B cell (primary cell): ENCODE results near the gene C3AR1. TPM values are rescaled to one million over a fixed set of nuclear protein-coding genes. Genes with fewer than 3 reads are reported as not detected.

Experiments used
- ATAC-seq: fragments of 200-7000 bp; cut with Tn5 transposase; one replicate; pipeline ENCODE4 v1.10.0; 2021; ENCODE audit warnings: low read depth, mild to moderate bottlenecking, moderate number of reproducible peaks, moderate library complexity
- CTCF ChIA-PET: fragments of 350-600 bp; sonication (Branson Sonifier 250); formaldehyde crosslinking; loops from one replicate; lab custom pipeline; 2021; ENCODE audit warnings: antibody characterized with exemption, inconsistent platforms; lab: Charles Lee
- POLR2A ChIA-PET: fragments of 350-600 bp; sonication (Branson Sonifier 250); formaldehyde crosslinking; loops from one replicate; lab custom pipeline; 2021; ENCODE audit warnings: antibody characterized with exemption; lab: Charles Lee
- DNase-seq: peaks from one replicate; pipeline ENCODE4 v3.0.0; 2013
- H2AFZ ChIP-seq: 2 replicates; pipeline ENCODE4 v1.6.1; 2012; ENCODE audit warnings: mild to moderate bottlenecking, low read depth, low read length; ENCODE audit not compliant: insufficient read depth, poor library complexity, severe bottlenecking
- H3K27ac ChIP-seq, 2 donors: 1 replicate in 1 of 2; 2 replicates in 1 of 2; pipeline ENCODE4 v1.5.1; 2012 to 2013; ENCODE audit warnings: low read length in 2 of 2, mild to moderate bottlenecking in 2 of 2, moderate library complexity in 1 of 2
- H3K27me3 ChIP-seq, 4 experiments: fragments of 200-600 bp in 1 of 4; sonication (generic) in 1 of 4; replicated peaks in 1 of 4; 1 replicate in 2 of 4; 2 replicates in 2 of 4; pipeline versions ENCODE4 v1.6.1 to v1.7.0; 2013 to 2016; ENCODE audit warnings: low read length in 3 of 4, mild to moderate bottlenecking in 2 of 4, mixed read lengths in 1 of 4, moderate library complexity in 1 of 4; ENCODE audit not compliant: insufficient read depth in 4 of 4, control insufficient read depth in 3 of 4; ENCODE audit errors: control extremely low read depth in 1 of 4
- H3K36me3 ChIP-seq, 2 experiments: replicated peaks in 1 of 2; 1 replicate in 1 of 2; 2 replicates in 1 of 2; pipeline versions ENCODE4 v1.6.1 to v1.7.1; 2013; ENCODE audit warnings: low read length in 1 of 2; ENCODE audit not compliant: insufficient read depth in 2 of 2, control insufficient read depth in 1 of 2; ENCODE audit errors: control extremely low read depth in 1 of 2, extremely low read depth in 1 of 2
- H3K4me1 ChIP-seq, 2 donors: fragments of 200-600 bp in 1 of 2; sonication (generic) in 1 of 2; 1 replicate in 1 of 2; 2 replicates in 1 of 2; pipeline versions ENCODE4 v1.5.1 to v1.6.1; 2013 to 2017; ENCODE audit warnings: low read length in 2 of 2; ENCODE audit not compliant: control insufficient read depth in 2 of 2, insufficient read depth in 2 of 2
- H3K4me2 ChIP-seq: replicated peaks from 2 replicates; pipeline ENCODE3; 2012; ENCODE audit warnings: mild to moderate bottlenecking, low read depth, low read length; ENCODE audit not compliant: poor library complexity, severe bottlenecking
- H3K4me3 ChIP-seq, 5 experiments: fragments of 200-600 bp in 1 of 5; sonication (generic) in 1 of 5; 1 replicate in 3 of 5; 2 replicates in 2 of 5; pipeline versions ENCODE4 v1.5.1 to v1.7.0; 2011 to 2016; ENCODE audit warnings: low read length in 4 of 5, mild to moderate bottlenecking in 4 of 5, low read depth in 2 of 5, control low read depth in 1 of 5, moderate library complexity in 1 of 5; ENCODE audit not compliant: insufficient read depth in 1 of 5; ENCODE audit errors: control extremely low read depth in 1 of 5, extremely low read depth in 1 of 5
- H3K79me2 ChIP-seq: fragments of 200-600 bp; sonication (generic); one replicate; pipeline ENCODE4 v1.6.0; 2016; ENCODE audit warnings: low read length; ENCODE audit not compliant: control insufficient read depth, insufficient read depth
- H3K9ac ChIP-seq: fragments of 200-600 bp; sonication (generic); 2 replicates; pipeline ENCODE4 v1.6.1; 2017; ENCODE audit warnings: mild to moderate bottlenecking, low read length, moderate library complexity
- H3K9me3 ChIP-seq, 3 donors: one replicate each; pipeline versions ENCODE4 v1.6.1 to v1.7.1; 2013; ENCODE audit warnings: low read length in 2 of 3; ENCODE audit not compliant: control insufficient read depth in 2 of 3, insufficient read depth in 1 of 3; ENCODE audit errors: control extremely low read depth in 1 of 3
- H4K20me1 ChIP-seq: 2 replicates; pipeline ENCODE4 v1.6.0; 2012; ENCODE audit warnings: mild to moderate bottlenecking, low read length; ENCODE audit not compliant: insufficient read depth, control insufficient read depth, poor library complexity, severe bottlenecking
- H3K27ac Mint-ChIP-seq: one replicate; pipeline ENCODE4 v1.8.0; 2021; ENCODE audit warnings: mixed read lengths
- H3K27me3 Mint-ChIP-seq: one replicate; pipeline ENCODE4 v1.8.0; 2021; ENCODE audit warnings: mixed read lengths
- H3K4me1 Mint-ChIP-seq: one replicate; pipeline ENCODE4 v1.8.0; 2021; ENCODE audit warnings: mixed read lengths
- H3K4me3 Mint-ChIP-seq: one replicate; pipeline ENCODE4 v1.8.0; 2021; ENCODE audit warnings: mixed read lengths
- H3K9me3 Mint-ChIP-seq: one replicate; pipeline ENCODE4 v1.8.0; 2022; ENCODE audit warnings: mixed read lengths; ENCODE audit not compliant: insufficient read depth
- EZH2 ChIP-seq: IDR thresholded peaks from 2 replicates; pipeline ENCODE4 v1.6.1; 2012; ENCODE audit warnings: borderline replicate concordance, low read depth, mild to moderate bottlenecking, moderate library complexity, low read length; ENCODE audit not compliant: insufficient read depth, poor library complexity, severe bottlenecking
- WGBS: methylation state at CpG from one replicate; pipeline ENCODE4 v1.1.5; 2013; ENCODE audit warnings: missing lambda C conversion rate; ENCODE audit not compliant: insufficient coverage; 5-methylcytosine and 5-hydroxymethylcytosine counted together
- intact Hi-C: fragments of 100-400 bp; cut with micrococcal nuclease; formaldehyde crosslinking; loops from one replicate; pipeline ENCODE4 v1.10.0; 2022
- polyA plus RNA-seq: library from polyadenylated mRNA; depleted of rRNA; stranded (reverse); fragments of >200 nt; gene quantifications from 2 replicates; pipeline ENCODE4 v1.2.3, GENCODE V29; 2012
- total RNA-seq, 2 donors: library from RNA; stranded (reverse); fragments of 120-200 nt in 1 of 2; gene quantifications; 1 replicate in 1 of 2; 2 replicates in 1 of 2; pipeline versions ENCODE4 v1.2.3 to v1.2.4, GENCODE V29; 2013 to 2022
- TF ChIP-seq, protein P1 (sequence below): fragments of 200-600 bp; IDR thresholded peaks from one replicate; pipeline ENCODE4 v1.8.0; 2022; ENCODE audit warnings: antibody characterized with exemption, mild to moderate bottlenecking

The C3AR1 gene
- total and polyA plus RNA-seq, 2 donors (not counting 1 experiment from before 2014, with no cell fraction given), result 0.13 to 0.64 TPM

DNA sequence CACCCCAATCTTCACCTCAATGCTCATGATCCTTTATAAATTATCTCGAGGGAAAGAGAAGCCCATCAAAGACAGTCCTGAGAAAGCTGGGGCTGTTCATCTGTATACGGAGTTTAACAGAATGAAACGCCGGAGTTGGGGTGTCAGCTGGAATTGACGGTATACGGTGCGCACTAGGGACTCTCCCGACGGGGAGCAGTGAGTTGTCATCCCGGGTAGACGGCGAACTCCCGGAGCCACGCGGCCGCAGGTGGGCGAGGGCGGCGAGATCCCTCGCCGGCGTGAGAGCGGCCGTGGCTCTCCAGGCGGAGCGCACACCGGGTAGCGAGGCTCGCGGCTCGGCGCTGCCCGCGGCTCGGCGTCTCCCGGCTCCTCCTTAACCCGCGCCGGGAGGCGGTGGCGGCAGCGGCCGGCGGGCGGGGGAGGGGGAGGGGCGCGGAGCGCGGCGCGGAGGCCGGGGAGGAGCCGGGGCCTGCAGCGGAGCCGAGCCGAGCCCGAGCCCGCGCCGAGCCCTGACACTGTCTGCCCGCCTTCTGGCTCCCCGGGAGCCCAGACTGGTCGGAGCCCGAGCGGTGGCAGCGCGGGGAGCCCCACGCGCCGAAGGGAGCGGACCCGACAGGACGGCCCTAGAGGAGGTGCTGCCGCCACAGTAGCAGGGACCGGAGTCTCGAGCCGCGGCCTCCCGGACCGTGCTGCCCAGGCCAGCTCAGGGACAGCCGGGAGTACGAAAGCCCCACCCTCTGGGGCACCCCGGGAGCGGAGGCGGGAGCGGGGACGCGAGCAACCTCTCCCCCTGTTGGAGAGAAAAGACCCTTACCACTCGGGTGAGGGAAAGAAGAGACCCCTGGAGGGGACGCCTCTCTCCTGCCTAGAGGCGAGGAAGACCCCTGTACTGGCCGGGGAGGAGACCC, 33.7 kb downstream of the C3AR1 start, which contains the start of gene FOXJ2:
FOXJ2 (plus strand) TSS at position 475 of the 911 bp plus-strand sequence. CDS start 7,117 bp downstream, outside the sequence.
- H3K4me1 ChIP-seq, result peaks cover 42 to 55% of the 10 kb centered on the region in 2 donors
- CTCF ChIA-PET, result interaction anchor here (0.6 to 2.8 kb wide), 4 partner anchors 14 to 297 kb away, joined by 4 to 9 read pairs (median 4); no protein-coding TSS in a partner anchor

More for the DNA sequence above, 33.7 kb downstream of the C3AR1 start, which contains the start of gene FOXJ2:
- H3K36me3 ChIP-seq, result no peaks in the 10 kb centered on the region
- Mint-ChIP-seq H3K9me3 (no peaks in the 10 kb centered on the region), H3K27ac (peak within 1 kb of the TSS; percentile 89), H3K27me3 (no peaks in the 10 kb centered on the region), H3K4me3 (peak within 1 kb of the TSS; percentile 90), H3K4me1 (peaks cover 47% of the 10 kb centered on the region)
- H3K27me3 ChIP-seq, result no peaks in the 10 kb centered on the region
- peak within 1 kb of the TSS; percentile 60 to 86 for H3K27ac ChIP-seq
- DNase-seq (peak; percentile 86), ATAC-seq (peak; percentile 89)
- no peaks in the 10 kb centered on the region for H3K9me3 ChIP-seq
- H2AFZ ChIP-seq, result peak within 1 kb of the TSS; percentile 86
- TF ChIP-seq EZH2, result no peak
- TF ChIP-seq, protein P1, sequence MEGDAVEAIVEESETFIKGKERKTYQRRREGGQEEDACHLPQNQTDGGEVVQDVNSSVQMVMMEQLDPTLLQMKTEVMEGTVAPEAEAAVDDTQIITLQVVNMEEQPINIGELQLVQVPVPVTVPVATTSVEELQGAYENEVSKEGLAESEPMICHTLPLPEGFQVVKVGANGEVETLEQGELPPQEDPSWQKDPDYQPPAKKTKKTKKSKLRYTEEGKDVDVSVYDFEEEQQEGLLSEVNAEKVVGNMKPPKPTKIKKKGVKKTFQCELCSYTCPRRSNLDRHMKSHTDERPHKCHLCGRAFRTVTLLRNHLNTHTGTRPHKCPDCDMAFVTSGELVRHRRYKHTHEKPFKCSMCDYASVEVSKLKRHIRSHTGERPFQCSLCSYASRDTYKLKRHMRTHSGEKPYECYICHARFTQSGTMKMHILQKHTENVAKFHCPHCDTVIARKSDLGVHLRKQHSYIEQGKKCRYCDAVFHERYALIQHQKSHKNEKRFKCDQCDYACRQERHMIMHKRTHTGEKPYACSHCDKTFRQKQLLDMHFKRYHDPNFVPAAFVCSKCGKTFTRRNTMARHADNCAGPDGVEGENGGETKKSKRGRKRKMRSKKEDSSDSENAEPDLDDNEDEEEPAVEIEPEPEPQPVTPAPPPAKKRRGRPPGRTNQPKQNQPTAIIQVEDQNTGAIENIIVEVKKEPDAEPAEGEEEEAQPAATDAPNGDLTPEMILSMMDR, result no peak
- WGBS, result under 1% methylated on average over 89 of the region's 93 CpGs
- H3K9ac ChIP-seq, result peak within 1 kb of the TSS; percentile 94
- peak within 1 kb of the TSS; percentile 22 to 97 (median 86) for H3K4me3 ChIP-seq
- intact Hi-C loops, result loop anchor here (1.0 kb wide), 2 partner anchors 50 to 72 kb away; partner anchors contain the start of gene NECAP1
- POLR2A ChIA-PET, result no interaction called here
- peak within 1 kb of the TSS; percentile 85 for H3K4me2 ChIP-seq
- peaks cover 31% of the 10 kb centered on the region for H3K79me2 ChIP-seq
- H4K20me1 ChIP-seq, result no peaks in the 10 kb centered on the region
